H1 (cell line): ENCODE measurements around the gene COLEC11. TPM values are rescaled to one million over a fixed set of nuclear protein-coding genes. Genes with fewer than 3 reads are reported as not detected.

ENCODE experiments used
- CTCF ChIA-PET: fragments of 300-600 bp; sonication (Branson Sonifier 250); formaldehyde crosslinking; loops from one replicate; lab custom pipeline; 2021; ENCODE audit not compliant: partially characterized antibody; lab: Charles Lee
- POLR2A ChIA-PET: fragments of 300-600 bp; sonication (Branson Sonifier 250); formaldehyde crosslinking; loops from one replicate; lab custom pipeline; 2021; ENCODE audit warnings: inconsistent platforms; ENCODE audit not compliant: partially characterized antibody; lab: Charles Lee
- DNase-seq, 2 experiments: peaks; one replicate each; pipeline versions ENCODE4 v3.0.0 to v3.0.0-alpha.2; 2010 to 2022; ENCODE audit warnings: low spot score in 2 of 2, low read depth in 1 of 2, mixed read lengths in 1 of 2
- FAIRE-seq: peaks from 2 replicates; lab custom pipeline; 2011; peaks lifted over from hg19 to GRCh38; lab: Jason Lieb, UNC
- H2AFZ ChIP-seq: 2 replicates; pipeline ENCODE4 v1.8.1; 2012; ENCODE audit warnings: low read length, inconsistent platforms
- H2AK5ac ChIP-seq: 2 replicates; pipeline ENCODE4 v1.6.1; 2013; ENCODE audit warnings: low read depth, low read length
- H2BK120ac ChIP-seq: replicated peaks from 2 replicates; pipeline ENCODE3; 2013; ENCODE audit warnings: low read depth, low read length, inconsistent platforms
- H2BK12ac ChIP-seq: 2 replicates; pipeline ENCODE4 v1.6.1; 2013; ENCODE audit warnings: low read depth, low read length
- H2BK15ac ChIP-seq: 2 replicates; pipeline ENCODE4 v1.6.1; 2013; ENCODE audit warnings: low read length
- H2BK20ac ChIP-seq: 2 replicates; pipeline ENCODE4 v1.6.1; 2013; ENCODE audit warnings: low read length
- H2BK5ac ChIP-seq: 2 replicates; pipeline ENCODE4 v1.6.1; 2013; ENCODE audit warnings: low read depth, low read length
- H3K14ac ChIP-seq: 2 replicates; pipeline ENCODE4 v1.6.1; 2013; ENCODE audit warnings: inconsistent platforms; ENCODE audit not compliant: insufficient read length
- H3K18ac ChIP-seq: 2 replicates; pipeline ENCODE4 v1.6.1; 2013; ENCODE audit warnings: low read length; ENCODE audit errors: extremely low read depth
- H3K23ac ChIP-seq: 2 replicates; pipeline ENCODE4 v1.6.1; 2013; ENCODE audit warnings: inconsistent platforms; ENCODE audit not compliant: insufficient read length
- H3K23me2 ChIP-seq: 2 replicates; pipeline ENCODE4 v1.6.1; 2013; ENCODE audit warnings: low read depth, low read length
- H3K27ac ChIP-seq: 2 replicates; pipeline ENCODE4 v1.6.1; 2011; ENCODE audit warnings: low read depth, low read length, inconsistent platforms
- H3K27me3 ChIP-seq, 4 experiments: replicated peaks in 1 of 4; 1 replicate in 1 of 4; 2 replicates in 3 of 4; pipeline versions ENCODE4 v1.6.1 to v1.8.1; 2011 to 2013; ENCODE audit warnings: low read length in 3 of 4, mild to moderate bottlenecking in 3 of 4, inconsistent platforms in 2 of 4, mixed read lengths in 2 of 4, moderate library complexity in 1 of 4; ENCODE audit not compliant: control insufficient read depth in 3 of 4, insufficient read depth in 3 of 4; ENCODE audit errors: extremely low read depth in 1 of 4
- H3K36me3 ChIP-seq, 4 experiments: 2 replicates each; pipeline versions ENCODE4 v1.6.1 to v1.8.1; 2011 to 2013; ENCODE audit warnings: mild to moderate bottlenecking in 4 of 4, low read length in 3 of 4, moderate library complexity in 2 of 4, control low read depth in 1 of 4, inconsistent platforms in 1 of 4; ENCODE audit not compliant: insufficient read depth in 4 of 4, control insufficient read depth in 2 of 4
- H3K4ac ChIP-seq: replicated peaks from 2 replicates; pipeline ENCODE3; 2013; ENCODE audit warnings: low read length, low read depth, mixed read lengths, inconsistent platforms; ENCODE audit not compliant: insufficient read length
- H3K4me1 ChIP-seq, 4 experiments: replicated peaks in 1 of 4; 1 replicate in 1 of 4; 2 replicates in 3 of 4; pipeline versions ENCODE4 v1.6.1 to v1.8.1; 2011 to 2013; ENCODE audit warnings: low read length in 3 of 4, inconsistent platforms in 2 of 4, mixed read lengths in 1 of 4; ENCODE audit not compliant: insufficient read depth in 4 of 4, control insufficient read depth in 3 of 4
- H3K4me2 ChIP-seq, 2 experiments: 2 replicates each; pipeline versions ENCODE4 v1.6.1 to v1.8.1; 2011 to 2013; ENCODE audit warnings: low read depth in 2 of 2, low read length in 2 of 2, control low read depth in 1 of 2, inconsistent platforms in 1 of 2, mild to moderate bottlenecking in 1 of 2; ENCODE audit not compliant: insufficient read depth in 1 of 2
- H3K4me3 ChIP-seq, 4 experiments: fragments of 200-600, 300-600 bp in 1 of 4; sonication (generic), shearing (Covaris generic), sonication (Bioruptor Twin) in 1 of 4; 2 replicates each; pipeline versions ENCODE4 v1.5.1 to v1.8.1; 2011 to 2016; ENCODE audit warnings: low read length in 4 of 4, low read depth in 3 of 4, control low read depth in 2 of 4, inconsistent platforms in 2 of 4, mild to moderate bottlenecking in 2 of 4, mixed read lengths in 1 of 4, moderate library complexity in 1 of 4; ENCODE audit not compliant: insufficient read depth in 2 of 4; ENCODE audit errors: extremely low read depth in 1 of 4
- H3K56ac ChIP-seq: replicated peaks from 2 replicates; pipeline ENCODE3; 2013; ENCODE audit warnings: low read depth, mild to moderate bottlenecking, mixed read lengths, low read length, inconsistent platforms; ENCODE audit not compliant: insufficient read length
- H3K79me1 ChIP-seq: 2 replicates; pipeline ENCODE4 v1.6.1; 2013; ENCODE audit warnings: low read depth, low read length, control low read depth
- H3K79me2 ChIP-seq, 2 experiments: 2 replicates each; pipeline versions ENCODE4 v1.6.1 to v1.8.1; 2012 to 2013; ENCODE audit warnings: low read length in 2 of 2, mild to moderate bottlenecking in 2 of 2, inconsistent platforms in 1 of 2; ENCODE audit not compliant: insufficient read depth in 2 of 2, control insufficient read depth in 1 of 2
- H3K9ac ChIP-seq, 4 experiments: replicated peaks in 1 of 4; 1 replicate in 1 of 4; 2 replicates in 3 of 4; pipeline versions ENCODE4 v1.6.1 to v1.8.1; 2011 to 2013; ENCODE audit warnings: low read depth in 3 of 4, low read length in 3 of 4, control low read depth in 2 of 4, mild to moderate bottlenecking in 2 of 4, moderate library complexity in 2 of 4, inconsistent platforms in 1 of 4; ENCODE audit errors: extremely low read depth in 1 of 4
- H3K9me3 ChIP-seq, 2 experiments: 2 replicates each; pipeline versions ENCODE4 v1.6.1 to v1.8.1; 2012 to 2013; ENCODE audit warnings: mild to moderate bottlenecking in 2 of 2, moderate library complexity in 2 of 2, control low read depth in 1 of 2, inconsistent platforms in 1 of 2, low read depth in 1 of 2, low read length in 1 of 2, mixed read lengths in 1 of 2; ENCODE audit not compliant: insufficient read depth in 2 of 2
- H4K20me1 ChIP-seq, 2 experiments: replicated peaks in 1 of 2; 2 replicates each; pipeline versions ENCODE3 to v1.8.1; 2011 to 2013; ENCODE audit warnings: inconsistent platforms in 2 of 2, low read length in 2 of 2, mild to moderate bottlenecking in 1 of 2; ENCODE audit not compliant: insufficient read depth in 2 of 2, control insufficient read depth in 1 of 2
- H4K5ac ChIP-seq: 2 replicates; pipeline ENCODE4 v1.6.1; 2013; ENCODE audit warnings: low read length, low read depth, mixed read lengths, inconsistent platforms; ENCODE audit not compliant: insufficient read length
- H4K8ac ChIP-seq: 2 replicates; pipeline ENCODE4 v1.8.0; 2013; ENCODE audit warnings: mild to moderate bottlenecking, moderate library complexity, low read length, inconsistent platforms; ENCODE audit not compliant: insufficient read depth; ENCODE audit errors: extremely low read depth
- H4K91ac ChIP-seq: replicated peaks from 2 replicates; pipeline ENCODE3; 2013; ENCODE audit warnings: low read length, mixed read lengths, inconsistent platforms; ENCODE audit not compliant: insufficient read length
- CBX5 ChIP-seq: fragments of 300-800, 300-1000 bp; sonication (generic); IDR thresholded peaks from 2 replicates; pipeline ENCODE4 v1.7.1; 2016; ENCODE audit warnings: antibody characterized with exemption, low read length, low read depth
- EP300 ChIP-seq, 2 experiments: IDR thresholded peaks; 1 replicate in 1 of 2; 2 replicates in 1 of 2; pipeline ENCODE4 v1.6.1; 2011 to 2012; ENCODE audit warnings: low read depth in 2 of 2, low read length in 2 of 2, mild to moderate bottlenecking in 2 of 2, borderline replicate concordance in 1 of 2, inconsistent platforms in 1 of 2, moderate library complexity in 1 of 2
- GABPA ChIP-seq: IDR thresholded peaks from 2 replicates; pipeline ENCODE4 v1.6.1; 2011; ENCODE audit warnings: mild to moderate bottlenecking, low read length, moderate library complexity, borderline replicate concordance; ENCODE audit not compliant: insufficient read depth
- MAX ChIP-seq: IDR thresholded peaks from 2 replicates; pipeline ENCODE4 v1.6.1; 2012; ENCODE audit warnings: inconsistent platforms
- POLR2A ChIP-seq, 2 experiments: IDR thresholded peaks; 1 replicate in 1 of 2; 2 replicates in 1 of 2; pipeline ENCODE4 v1.6.1; 2011; ENCODE audit warnings: low read depth in 2 of 2, low read length in 2 of 2, mild to moderate bottlenecking in 2 of 2; ENCODE audit errors: control extremely low read depth in 1 of 2
- RBBP5 ChIP-seq: IDR thresholded peaks from 2 replicates; pipeline ENCODE4 v1.7.1; 2012; ENCODE audit warnings: low read depth, mild to moderate bottlenecking, inconsistent platforms, low read length, moderate library complexity, borderline replicate concordance
- SRF ChIP-seq: IDR thresholded peaks from 2 replicates; pipeline ENCODE4 v1.6.1; 2011; ENCODE audit warnings: mild to moderate bottlenecking, low read depth, low read length, moderate library complexity
- SUZ12 ChIP-seq: fragments of 200-600 bp; sonication (generic); IDR thresholded peaks from 2 replicates; pipeline ENCODE4 v1.6.1; 2012; ENCODE audit warnings: mild to moderate bottlenecking, inconsistent platforms, low read length, moderate library complexity, mixed read lengths
- TAF1 ChIP-seq: IDR thresholded peaks from 2 replicates; pipeline ENCODE4 v1.6.1; 2011; ENCODE audit warnings: mild to moderate bottlenecking, low read depth, low read length
- WGBS, 2 experiments: shearing (Covaris generic) in 1 of 2; methylation state at CpG; one replicate each; pipeline versions ENCODE4 v1.1.6 to v1.1.7; 2013 to 2015; ENCODE audit warnings: low lambda C conversion rate in 2 of 2, mixed read lengths in 2 of 2, inconsistent platforms in 1 of 2, low coverage in 1 of 2, missing lambda C conversion rate in 1 of 2; ENCODE audit not compliant: insufficient replicate concordance in 2 of 2, insufficient coverage in 1 of 2, insufficient read length in 1 of 2; ENCODE audit errors: extremely low coverage in 1 of 2, missing lambda C conversion rate in 1 of 2; 5-methylcytosine and 5-hydroxymethylcytosine counted together
- polyA plus RNA-seq, 7 experiments: library from polyadenylated mRNA; depleted of rRNA in 3 of 7; stranded (reverse) in 5 of 7; unstranded in 2 of 7; fragments of >200 nt in 5 of 7; fragments of 200-250 nt in 2 of 7; gene quantifications; 1 replicate in 5 of 7; 2 replicates in 1 of 7; 4 replicates in 1 of 7; pipeline versions ENCODE4 v1.2.1 to v1.2.3, GENCODE V29; 2011 to 2013; ENCODE audit warnings: missing spikeins in 2 of 7, mixed read lengths in 2 of 7
- total RNA-seq: library from RNA; stranded (reverse); fragmentation: NEBNext Ultra II Directional; extraction: Animal tissue kit (Norgen Biotek cat#: 25700); gene quantifications from 2 replicates; pipeline ENCODE4 v1.2.1, GENCODE V29; 2021

The COLEC11 gene
- total and polyA plus RNA-seq, 2 of the 8 experiments (the other 6 are each of a cell fraction or from before 2014, with no cell fraction given): 0.47 to 0.80 TPM

DNA sequence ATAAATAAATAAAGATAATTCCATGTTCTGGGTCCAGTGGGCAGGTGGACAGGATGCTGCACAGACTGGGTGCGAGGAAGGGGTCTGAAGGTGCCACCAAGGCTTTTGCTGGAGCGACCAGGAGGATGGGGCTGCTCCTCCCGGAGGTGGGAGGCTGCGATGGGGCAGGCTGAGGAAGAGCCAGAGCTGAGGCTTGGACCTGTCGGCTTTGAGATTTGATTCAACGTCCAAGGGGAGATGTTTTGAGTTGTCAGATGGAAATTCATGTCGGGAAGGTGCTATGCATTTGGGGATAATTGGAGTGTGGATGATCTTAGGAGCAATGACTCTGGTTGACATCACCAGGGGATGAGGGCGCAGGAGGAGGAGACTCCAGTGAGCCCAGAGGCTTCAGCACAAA lies 74.7 kb downstream of the COLEC11 start:
- H3K36me3 ChIP-seq: no peaks in the 10 kb centered on the region
- POLR2A ChIA-PET: no interaction called here
- no peak overlapping the region for H3K4ac ChIP-seq

More for the DNA sequence above, 74.7 kb downstream of the COLEC11 start:
- DNase-seq: peak in 1 of 2 experiments; percentile 26
- no peaks in the 10 kb centered on the region for H3K27me3 ChIP-seq
- H2AFZ ChIP-seq: no peak overlapping the region
- H3K56ac ChIP-seq: no peak overlapping the region
- no peak overlapping the region for H3K27ac ChIP-seq
- H3K14ac ChIP-seq: no peak overlapping the region
- H3K4me1 ChIP-seq: no peaks in the 10 kb centered on the region
- WGBS, 2 experiments: 83% methylated on average over 8 of the region's 8 CpGs; no CpG with 5 or more reads in 1 of the 2 experiments
- H2BK120ac ChIP-seq: no peak overlapping the region
- H2BK15ac ChIP-seq: no peak overlapping the region
- H4K5ac ChIP-seq: no peak overlapping the region
- no peak overlapping the region for H3K18ac ChIP-seq
- no peaks in the 10 kb centered on the region for H3K79me1 ChIP-seq
- no peak overlapping the region for H4K8ac ChIP-seq
- H3K9me3 ChIP-seq: no peaks in the 10 kb centered on the region
- no peaks in the 10 kb centered on the region for H3K79me2 ChIP-seq
- H2BK12ac ChIP-seq: no peak overlapping the region
- CTCF ChIA-PET: interaction anchor here (0.7 to 1.0 kb wide), 3 partner anchors 16 to 46 kb away, joined by 3 read pairs; no protein-coding TSS in a partner anchor
- no peak for FAIRE-seq
- no peak overlapping the region for H4K91ac ChIP-seq
- H3K23ac ChIP-seq: no peak overlapping the region
- H3K4me2 ChIP-seq: no peak overlapping the region
- no peaks in the 10 kb centered on the region for H4K20me1 ChIP-seq
- TF ChIP-seq EP300 (IDR thresholded peaks at IDR 0.05; ENCODE audit: borderline replicate concordance in 1 of 2, low read depth in 2 of 2, low read length in 2 of 2): no peak
- no peak for TF ChIP-seq SUZ12
- TF ChIP-seq RBBP5: no peak
- TF ChIP-seq CBX5: no peak
- TF ChIP-seq TAF1: no peak
- no peak for TF ChIP-seq MAX
- TF ChIP-seq POLR2A (IDR thresholded peaks at IDR 0.05; ENCODE audit: control extremely low read depth in 1 of 2, low read depth in 2 of 2, low read length in 2 of 2): no peak
- no peak for TF ChIP-seq SRF
- TF ChIP-seq GABPA: no peak
- H2AK5ac ChIP-seq: no peak overlapping the region
- no peaks in the 10 kb centered on the region; the same call in 1 of the 2 replicates for H3K23me2 ChIP-seq
- H2BK20ac ChIP-seq: no peak overlapping the region
- H3K4me3 ChIP-seq: no peak overlapping the region
- H3K9ac ChIP-seq: no peak overlapping the region
- no peak overlapping the region for H2BK5ac ChIP-seq
